SHP77 treated with DMSO at 0.1 percent for 48 hours (cell line): ENCODE data around the gene DAAM1.

Source experiments
- DNase-seq: peaks from one replicate; lab custom pipeline; 2025; lab: John Stamatoyannopoulos, UW

DAAM1 gene

DNA sequence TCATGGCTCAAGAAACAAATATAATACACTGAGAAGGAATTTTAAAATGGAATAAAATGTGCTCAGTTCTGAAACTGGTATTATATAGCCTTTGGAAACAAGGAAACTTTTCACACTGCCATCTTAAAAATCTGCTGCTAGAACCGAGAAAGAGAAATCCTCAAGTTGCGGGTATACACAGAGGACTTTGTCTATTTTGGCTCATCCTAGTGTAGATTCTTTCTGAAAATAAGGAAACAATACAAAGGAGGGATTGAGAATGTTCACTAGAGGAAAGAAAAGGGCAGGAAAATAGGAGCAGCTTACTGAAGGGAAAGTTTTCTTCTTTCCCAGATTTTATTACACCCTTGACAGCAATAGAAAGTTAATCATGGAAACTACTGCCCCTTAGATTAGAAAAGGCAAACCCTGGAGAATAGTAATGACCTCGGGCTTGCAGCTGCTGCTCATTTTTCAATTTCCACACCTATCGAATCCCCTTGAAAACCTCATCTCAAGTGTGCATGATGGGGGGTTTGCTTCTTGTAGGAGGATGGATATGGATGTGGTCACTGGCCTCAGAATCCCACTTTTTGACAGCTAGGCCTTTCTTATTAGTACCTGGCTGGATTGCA lies 104.6 kb downstream of the DAAM1 start:
- DNase-seq = no peak

DNA sequence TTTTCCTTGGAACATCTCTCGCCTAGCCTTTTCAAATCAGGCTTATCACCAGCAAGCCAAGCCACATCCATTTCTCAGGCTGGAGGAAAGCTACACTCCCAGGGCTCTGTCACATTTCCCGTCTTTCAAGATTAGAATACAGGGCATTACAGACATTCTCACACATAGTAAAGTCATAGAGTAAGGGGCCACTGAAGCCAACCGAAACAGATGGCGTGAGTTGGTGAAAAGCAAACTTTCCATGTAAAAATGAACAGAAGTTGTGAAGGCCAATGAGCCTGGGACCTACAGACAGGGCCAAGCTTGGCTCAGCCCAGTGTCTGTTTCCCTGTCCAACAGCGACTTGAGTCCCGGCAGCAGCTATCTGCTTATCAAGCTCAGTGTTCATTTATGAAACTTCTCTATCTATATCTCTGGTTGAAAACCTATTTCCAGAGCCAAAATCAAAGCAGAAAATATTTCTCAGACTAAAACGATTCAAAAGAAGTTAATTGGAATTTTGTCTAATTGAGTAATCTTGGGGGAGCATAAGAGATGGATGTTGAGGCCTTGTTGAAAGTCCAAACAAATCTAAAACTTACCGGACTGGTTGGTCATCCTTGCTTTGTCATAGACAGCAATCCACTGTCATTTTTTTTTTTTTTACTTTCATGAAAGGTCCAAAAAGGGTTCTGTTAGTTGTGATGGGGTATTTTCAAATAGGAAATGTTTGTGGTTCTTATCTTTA lies 105.6 kb downstream of the DAAM1 start:
- no peak for DNase-seq

DNA sequence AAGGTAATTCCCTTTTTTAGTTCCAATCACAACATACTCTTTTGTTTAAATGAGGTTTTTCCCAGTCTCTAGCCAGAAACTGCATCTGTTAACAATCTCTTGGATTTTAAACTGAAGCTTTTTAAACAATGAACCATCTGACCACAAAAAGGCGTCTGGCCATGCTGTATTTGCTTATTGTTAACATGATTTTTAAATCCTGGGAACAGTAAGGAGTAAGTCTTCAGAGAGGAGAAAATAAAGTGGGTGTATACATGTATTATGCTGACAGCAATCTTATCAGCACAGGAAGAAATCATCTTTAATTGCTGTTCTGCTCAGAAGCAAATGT lies 106.2 kb downstream of the DAAM1 start:
- DNase-seq = no peak

DNA sequence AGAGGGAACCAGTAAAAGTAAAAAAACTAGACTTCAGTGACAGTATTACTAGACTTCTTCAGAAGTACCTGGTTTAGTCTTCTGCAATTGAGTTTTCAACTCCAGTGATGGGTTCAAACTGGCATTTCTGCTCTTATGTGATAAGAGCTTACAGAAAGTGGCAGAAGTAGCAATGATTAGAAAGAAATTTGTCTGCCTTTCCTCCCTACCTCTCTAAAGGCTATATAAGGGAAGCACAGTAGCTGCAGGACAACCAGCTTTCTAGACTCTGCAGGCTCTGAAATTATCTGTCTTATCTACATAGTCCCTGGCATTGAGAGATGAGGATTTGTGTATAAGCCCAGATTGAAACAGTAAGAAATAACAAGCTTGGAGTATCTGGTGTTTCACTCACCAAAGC lies 107.5 kb downstream of the DAAM1 start:
- no peak for DNase-seq

DNA sequence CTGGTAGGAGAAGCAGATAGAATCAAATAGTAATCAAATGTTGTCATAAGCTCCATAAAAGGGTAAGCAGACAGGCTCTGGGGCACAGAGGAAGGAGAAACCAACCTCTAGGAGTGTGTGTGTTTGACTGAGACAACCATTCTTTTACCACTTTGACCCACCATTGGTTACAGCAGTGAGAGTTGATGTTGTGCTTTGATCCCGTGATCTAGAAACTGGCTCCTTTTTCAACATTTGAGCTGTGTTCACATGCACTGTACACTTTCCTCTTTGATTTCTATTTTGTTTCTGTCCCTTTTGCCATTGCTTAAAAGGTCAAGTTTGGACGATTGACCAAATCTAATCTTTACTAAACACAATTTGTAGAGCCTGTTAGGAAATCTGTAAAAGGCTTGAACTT lies 108.0 kb downstream of the DAAM1 start:
- DNase-seq = no peak

DNA sequence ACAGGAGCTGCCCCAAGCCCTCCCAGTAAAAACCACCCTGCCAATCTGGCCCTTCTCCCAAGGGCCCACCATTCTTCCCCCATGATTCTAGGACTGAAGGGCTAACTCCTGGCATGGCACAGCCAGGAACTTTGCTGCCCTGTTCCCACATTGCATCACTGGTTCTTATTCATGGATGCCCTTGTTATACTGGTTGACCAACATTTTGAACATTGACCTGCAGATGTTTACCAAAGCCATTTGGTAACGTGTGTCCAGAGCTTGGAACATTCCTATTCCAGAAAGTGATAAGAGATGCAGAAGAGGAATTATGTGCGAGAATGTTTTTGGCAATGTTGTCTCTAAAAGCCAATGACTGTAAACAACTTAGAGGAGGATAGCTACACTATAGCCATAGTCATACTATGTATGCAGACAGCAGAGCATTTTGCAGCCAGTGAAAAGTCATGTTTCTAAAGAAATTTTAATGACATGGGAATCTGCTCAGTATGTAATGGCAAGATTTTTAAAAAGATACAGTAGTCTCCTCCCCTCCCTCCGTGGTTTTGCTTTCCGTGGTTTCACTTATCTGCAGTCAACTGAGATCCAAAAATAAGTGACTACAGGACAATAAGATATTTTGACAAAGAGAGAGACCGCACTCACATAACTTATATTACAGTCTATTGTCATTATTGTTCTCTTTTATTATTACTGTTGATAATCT lies 108.8 kb downstream of the DAAM1 start:
- no peak for DNase-seq

DNA sequence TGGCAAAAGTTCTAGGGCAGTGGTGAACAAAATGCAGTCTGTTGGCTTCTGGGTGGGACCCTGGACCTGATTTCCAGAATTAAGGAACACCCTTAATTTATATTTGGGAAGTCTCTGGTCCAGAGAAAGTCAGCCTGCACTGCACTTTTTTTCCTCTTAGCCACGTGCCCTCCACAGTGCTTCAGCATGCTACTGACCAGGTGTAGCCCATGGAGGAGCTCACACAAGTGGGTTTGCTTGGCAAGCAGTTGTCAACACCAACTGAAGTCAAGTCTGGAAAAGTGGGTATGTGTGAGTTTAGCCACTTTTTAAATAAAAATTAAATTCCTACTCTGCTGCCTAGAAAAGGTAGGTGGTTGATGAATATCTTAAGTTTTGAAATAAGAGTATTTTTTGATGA lies 111.3 kb downstream of the DAAM1 start:
- DNase-seq = no peak

DNA sequence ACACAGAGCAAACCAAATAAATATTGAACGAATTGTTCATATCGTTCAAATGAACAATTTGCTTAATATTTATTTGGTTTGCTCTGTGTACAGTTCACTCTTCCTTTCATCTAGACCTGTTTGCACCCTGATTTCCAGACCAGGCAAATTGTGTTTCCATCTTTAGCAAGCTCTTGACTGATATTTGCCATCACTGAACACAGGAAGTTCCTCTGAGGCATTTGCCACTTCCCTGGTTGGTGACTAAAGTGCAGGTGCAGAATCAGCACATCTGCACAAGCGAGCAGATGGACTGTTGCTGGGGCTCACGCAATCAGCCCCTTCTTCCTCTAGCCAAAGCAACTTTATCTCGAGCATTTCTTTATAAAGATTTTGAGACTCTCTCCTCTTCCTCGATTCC lies 112.9 kb downstream of the DAAM1 start:
- peak; percentile 61 for DNase-seq

DNA sequence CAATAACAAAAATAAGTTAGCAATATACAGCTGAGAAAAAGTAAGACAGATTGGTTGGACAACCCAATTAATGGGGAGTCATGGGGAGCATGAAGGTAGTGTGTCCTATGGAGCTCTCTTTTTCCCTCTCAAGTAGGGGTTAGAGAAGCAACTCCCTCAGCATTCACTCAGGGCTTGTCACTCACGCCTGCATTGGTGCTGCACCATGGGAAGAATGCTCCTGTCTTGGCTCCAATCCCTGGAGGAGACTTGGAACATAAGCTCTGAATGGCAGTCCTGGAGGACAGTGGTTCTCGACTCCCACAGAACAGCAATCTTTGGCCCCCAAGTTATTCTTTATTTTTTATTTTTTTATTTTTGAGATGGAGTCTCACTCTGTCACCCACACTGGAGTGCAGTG lies 113.8 kb downstream of the DAAM1 start:
- no peak for DNase-seq

DNA sequence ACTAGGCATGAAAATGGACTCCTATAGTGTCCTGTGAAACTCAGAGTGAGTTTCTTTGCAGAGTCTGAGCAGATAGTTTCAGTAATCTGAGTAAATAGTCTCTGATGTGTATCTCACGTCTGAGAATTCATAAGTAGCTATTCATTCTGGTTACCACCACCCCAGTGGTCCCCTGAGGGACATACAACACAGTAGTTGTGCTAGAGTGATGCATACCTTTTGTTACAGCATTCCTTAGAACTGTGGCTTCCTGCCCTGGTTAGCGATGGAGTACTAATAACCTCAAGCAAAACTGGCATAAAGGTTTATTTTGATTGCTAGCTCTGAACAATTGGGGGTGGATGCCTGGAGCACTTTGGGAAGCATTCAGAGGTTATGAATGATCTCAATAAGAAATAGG lies 114.7 kb downstream of the DAAM1 start:
- DNase-seq = no peak

DNA sequence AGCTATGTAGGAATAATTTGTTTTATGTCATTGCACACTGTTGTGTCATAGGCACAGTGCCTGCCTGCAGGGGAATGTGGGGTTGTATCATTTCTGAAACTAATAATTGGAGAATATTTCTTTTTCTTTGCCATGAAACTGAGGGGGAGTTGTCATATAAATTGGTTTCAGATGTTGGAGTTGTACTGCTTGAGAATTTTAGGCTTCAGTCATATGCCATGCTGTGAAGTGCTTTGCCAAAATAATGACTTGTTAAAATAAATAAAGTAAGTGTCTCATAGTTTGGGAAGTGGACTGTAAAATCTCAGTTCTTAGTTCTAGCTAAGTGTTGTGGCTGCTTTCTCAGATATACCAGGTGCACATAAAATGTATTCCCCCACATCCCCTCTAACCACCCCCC lies 116.8 kb downstream of the DAAM1 start:
- DNase-seq = no peak

DNA sequence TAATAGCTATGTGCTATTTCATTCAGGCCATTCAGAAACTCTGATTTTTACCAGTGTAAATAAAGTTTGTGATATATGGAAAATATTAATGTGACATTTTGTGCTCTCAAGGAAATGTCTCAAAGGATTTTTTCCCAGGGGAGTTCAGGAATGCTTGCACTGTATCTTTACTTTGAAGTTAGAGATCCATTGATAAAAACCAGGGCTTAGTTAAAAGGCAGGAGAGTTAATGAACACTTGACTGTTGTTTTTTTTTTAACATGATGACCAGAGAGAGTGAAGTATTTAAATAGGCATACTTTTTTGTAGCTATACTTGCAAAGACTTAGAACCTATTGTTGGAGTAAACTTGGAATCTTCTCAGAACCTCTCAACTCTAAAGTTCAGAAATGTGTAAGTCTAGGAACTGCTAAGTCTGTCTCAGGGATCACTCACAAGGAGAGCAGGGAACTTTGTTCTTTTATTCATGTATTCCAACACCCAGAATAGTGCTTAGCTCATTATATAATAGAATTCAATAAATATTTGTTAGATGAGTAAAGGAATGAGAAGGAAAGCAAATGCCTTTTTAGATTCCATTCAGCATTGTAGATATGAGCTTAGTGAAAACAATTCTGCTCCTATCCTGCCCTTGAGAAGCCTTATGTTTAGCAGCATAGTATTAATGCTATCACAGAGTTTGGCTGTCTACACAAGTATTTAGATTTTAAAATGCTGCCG lies 117.5 kb downstream of the DAAM1 start:
- no peak for DNase-seq

DNA sequence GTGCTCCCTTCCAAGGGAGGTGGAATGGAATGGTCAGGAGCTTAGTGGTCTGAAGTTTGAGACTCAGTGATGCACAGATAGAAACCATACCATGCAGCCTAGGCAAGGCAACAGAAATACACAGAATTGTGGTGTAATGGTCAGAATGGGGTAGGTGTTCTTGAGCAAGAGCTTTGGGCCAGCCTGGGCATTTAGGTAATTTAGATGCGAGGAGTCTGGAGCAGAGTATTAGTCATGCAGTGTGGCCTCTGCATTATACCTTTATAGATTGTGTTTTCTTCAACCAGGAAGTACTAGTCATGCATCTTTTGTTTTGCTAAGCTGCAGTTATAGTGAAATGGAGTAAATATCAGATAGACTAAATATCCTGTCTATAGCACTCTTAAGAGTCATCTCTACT lies 118.3 kb downstream of the DAAM1 start:
- DNase-seq = no peak

DNA sequence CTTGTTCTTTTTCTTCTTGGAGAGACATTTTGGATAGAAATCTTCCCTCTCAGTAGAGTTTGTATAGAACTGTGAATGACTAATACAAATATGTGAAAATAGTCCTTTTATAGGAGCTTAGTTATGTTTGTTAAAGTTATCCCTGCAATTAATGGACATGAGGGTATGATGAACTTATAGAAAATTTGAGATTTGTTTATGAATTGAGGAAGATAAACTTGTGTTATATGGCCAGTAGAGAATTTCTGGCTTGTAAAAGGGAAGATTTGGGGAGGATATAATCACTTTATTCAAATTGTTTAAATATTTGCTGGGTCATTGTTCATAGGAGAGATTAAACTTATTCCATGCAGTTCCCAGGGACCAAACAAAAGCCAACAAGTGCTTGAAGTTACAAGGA lies 119.6 kb downstream of the DAAM1 start:
- DNase-seq = no peak

DNA sequence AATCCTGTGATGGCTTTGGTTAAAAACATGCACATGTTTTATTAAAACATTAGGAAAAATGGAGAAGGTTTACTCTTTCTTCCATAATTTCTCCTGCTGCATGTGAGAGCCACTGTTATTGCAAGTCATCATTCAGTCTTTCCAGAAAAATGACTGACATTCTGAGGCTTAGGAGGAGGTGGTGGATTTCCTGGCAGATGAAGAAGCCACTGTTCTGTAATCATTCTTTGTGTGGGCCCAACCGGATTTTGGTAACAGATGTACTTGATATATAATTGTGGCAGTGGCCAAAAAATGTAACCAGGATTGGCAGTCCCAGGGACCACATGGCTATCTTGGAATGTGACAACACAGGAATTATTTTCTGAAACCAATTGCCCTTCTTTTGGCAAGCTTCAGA lies 120.2 kb downstream of the DAAM1 start:
- no peak for DNase-seq

DNA sequence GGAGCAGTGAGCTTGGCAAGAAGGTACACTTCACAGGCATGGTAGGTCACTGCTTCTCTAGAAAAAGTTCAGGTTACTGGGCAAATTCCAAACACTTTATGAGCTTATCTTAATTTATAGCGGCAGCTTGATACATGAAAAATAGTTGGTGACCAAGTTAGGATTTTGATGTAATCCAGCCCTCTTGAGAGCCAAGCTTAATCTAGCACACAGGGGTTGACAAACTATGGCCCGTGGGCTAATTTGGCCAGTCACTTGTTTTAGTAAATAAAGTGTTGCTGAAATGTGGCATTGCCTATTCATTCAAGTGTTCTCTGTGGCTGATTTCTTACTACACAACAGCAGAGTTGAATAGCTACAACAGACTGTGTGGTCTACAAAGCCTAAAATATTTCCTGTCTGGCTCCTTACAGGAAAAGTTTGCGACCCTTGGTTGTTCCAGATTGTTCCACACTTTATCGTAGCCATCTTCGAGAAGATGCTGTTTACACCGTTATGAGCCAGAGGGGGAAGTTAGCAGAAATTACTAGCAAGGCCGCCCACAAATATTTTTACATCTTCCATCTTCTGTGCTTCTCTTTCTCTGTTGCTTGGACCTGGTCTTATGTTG lies 120.9 kb downstream of the DAAM1 start:
- DNase-seq = no peak

DNA sequence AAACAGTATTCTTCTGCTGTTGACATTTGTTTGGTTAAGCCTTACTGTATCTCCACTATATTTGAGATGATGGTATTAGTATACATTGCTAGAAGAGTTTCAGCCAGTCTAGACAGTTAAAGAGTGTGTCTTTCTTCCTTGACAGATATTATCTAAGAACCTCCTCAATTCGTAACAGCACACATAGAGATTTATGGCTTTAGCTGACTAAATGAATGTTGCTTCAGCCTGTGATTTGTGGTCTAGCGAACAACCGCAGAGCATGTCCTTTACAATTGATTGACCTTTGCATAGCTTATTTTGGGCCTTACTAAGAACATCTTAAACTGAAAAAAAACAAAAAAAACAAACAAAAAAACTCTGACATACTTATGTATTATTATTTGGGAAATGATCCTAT lies 122.2 kb downstream of the DAAM1 start:
- no peak for DNase-seq

DNA sequence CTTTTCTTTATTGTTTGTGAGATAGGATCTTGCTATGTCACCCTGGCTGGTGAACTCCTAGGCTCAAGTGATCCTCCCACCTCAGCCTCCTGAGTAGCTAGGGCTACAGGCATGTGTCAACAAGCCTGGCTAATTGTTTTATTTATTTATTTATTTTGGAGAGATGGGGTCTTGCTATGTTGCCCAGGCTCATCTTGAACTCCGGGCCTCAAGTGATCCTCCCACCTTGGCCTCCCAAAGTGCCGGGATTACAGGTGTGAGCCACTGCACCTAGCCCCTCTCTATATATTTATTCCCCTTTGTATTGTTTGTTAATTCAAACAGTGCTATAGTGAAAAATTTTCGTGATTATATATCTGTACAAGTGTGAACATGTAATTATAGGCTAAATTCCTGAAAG lies 123.3 kb downstream of the DAAM1 start:
- DNase-seq = no peak

DNA sequence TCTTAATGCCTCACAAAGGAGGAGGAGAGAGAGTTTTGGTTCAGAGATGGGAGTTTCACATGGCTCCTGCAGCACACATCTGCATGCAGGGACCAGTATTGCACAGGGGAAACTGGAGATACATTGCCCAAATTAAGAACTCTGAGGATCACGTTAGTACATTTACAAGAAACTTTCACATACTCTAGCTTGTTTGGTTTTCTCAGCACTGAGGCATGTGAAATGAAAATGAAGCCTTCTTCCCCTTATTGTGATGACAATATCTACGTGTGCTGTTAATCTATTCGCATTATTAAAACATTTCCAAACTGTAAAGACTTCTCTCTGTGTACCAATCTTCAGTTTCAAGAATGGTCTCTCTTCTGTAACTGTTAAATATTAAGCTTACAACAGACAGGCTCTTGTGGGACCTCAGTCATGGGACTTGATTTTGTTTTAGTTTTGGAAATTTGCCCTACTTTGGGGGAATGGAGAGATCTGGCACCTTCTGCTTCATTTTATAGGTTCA lies 124.7 kb downstream of the DAAM1 start:
- DNase-seq = no peak

DNA sequence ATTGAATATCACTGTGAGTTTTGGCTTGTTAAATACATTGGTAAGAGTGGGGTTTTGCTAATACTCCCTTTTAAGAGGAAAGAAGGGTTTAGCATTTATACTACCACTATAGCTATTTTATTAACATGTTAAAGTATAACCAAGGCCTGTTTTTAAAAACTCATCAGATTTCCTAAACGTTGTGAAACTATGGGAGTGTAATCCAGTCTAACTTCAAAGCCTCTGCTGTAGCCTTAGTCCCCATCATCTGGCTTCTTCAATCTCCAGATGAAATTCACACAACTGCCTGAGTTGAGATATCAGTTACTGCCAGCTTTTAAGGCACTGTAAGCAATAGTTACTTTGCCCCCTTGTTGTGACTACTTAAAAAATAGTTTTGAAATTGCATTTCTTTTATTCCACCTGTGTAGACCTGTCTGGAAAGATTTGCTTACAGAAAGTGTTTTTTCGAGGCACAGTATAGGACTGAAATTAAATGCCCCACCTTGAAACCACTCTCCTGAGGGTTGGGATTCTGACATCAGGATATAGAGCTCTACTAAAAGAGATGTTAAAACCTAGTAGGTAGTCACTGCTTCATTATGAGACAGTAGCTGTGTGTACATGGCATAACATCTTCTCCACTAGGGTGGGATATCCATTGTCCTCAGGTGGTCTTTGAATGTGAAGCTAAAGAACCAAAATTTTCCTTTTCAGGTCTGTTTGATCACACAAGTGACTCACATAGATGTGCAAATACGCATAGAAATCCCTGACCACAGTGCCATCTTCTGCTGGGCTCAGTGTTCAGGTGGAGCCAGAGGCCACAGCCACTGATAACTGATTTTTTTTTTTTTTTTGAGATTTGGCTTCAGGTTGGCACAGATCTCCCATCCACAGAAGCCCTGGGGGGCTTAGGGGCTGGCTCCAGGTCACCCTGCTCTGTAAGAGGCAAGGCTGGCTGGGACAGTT lies 125.5 kb downstream of the DAAM1 start:
- DNase-seq = no peak

DNA sequence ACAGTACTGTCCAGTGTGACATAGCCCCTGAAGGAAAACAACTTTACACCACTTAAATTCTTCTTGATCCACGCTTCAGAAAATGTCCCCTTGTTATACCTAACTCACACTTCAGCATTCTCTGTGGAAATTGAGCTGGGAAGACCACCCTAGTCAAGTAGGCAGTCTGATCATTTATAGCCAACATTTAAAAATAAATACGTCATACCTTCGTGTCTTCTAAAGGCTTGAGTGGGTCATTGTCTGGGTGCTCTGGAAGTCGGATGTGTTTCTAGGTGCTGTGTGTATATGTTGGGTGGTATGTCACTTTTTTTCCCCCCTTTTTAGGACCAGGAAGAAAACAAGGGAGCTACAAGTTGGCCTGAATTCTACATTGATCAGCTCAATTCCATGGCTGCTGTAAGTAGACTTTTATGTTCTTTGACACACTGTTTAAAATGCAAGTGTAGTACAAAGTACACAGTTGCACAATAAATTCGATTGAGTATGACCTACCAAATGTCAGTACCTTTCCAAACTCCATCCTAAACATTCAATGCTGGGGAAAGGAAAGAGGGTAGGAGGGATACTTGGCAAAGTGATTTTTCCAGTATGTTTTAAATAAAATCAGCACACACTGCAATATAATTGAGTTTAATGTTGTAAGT lies 126.6 kb downstream of the DAAM1 start:
- DNase-seq = no peak
